GM23338 (cell line): ENCODE data around the gene POLR2H.

Experiments
- CREB1 ChIP-seq: fragments of 250-450 bp; sonication (Bioruptor Pico); IDR thresholded peaks from 2 replicates; pipeline ENCODE4 v1.5.0; 2020; ENCODE audit warnings: low read depth, mild to moderate bottlenecking, moderate library complexity
- EZH2 ChIP-seq: fragments of 200-600 bp; sonication (generic); IDR thresholded peaks from one replicate; pipeline ENCODE4 v1.8.0; 2017; ENCODE audit warnings: antibody characterized with exemption, mild to moderate bottlenecking, low read depth; ENCODE audit not compliant: unreplicated experiment
- EZH2phosphoT487 ChIP-seq: fragments of 200-600 bp; sonication (generic); IDR thresholded peaks from one replicate; pipeline ENCODE4 v1.8.1; 2018; ENCODE audit warnings: antibody characterized with exemption; ENCODE audit not compliant: unreplicated experiment
- JUNB ChIP-seq: IDR thresholded peaks from one replicate; pipeline ENCODE4 v1.6.1; 2016; ENCODE audit warnings: antibody characterized with exemption; ENCODE audit not compliant: unreplicated experiment
- NANOG ChIP-seq: IDR thresholded peaks from 2 replicates; pipeline ENCODE4 v1.6.1; 2016; ENCODE audit warnings: antibody characterized with exemption, borderline replicate concordance
- POLR2AphosphoS5 ChIP-seq: IDR thresholded peaks from 2 replicates; pipeline ENCODE4 v1.6.1; 2016; ENCODE audit warnings: antibody characterized with exemption, low read depth
- REST ChIP-seq: IDR thresholded peaks from one replicate; pipeline ENCODE4 v1.6.1; 2018; ENCODE audit warnings: antibody characterized with exemption; ENCODE audit not compliant: unreplicated experiment
- STAT1 ChIP-seq: IDR thresholded peaks from one replicate; pipeline ENCODE4 v1.6.1; 2016; ENCODE audit warnings: antibody characterized with exemption; ENCODE audit not compliant: unreplicated experiment
- ZNF114 ChIP-seq: fragments of 250-450 bp; sonication (Bioruptor Pico); IDR thresholded peaks from 2 replicates; pipeline ENCODE4 v1.5.0; 2020; ENCODE audit warnings: mild to moderate bottlenecking, moderate library complexity
- ZNF331 ChIP-seq: fragments of 250-450 bp; sonication (Bioruptor Pico); IDR thresholded peaks from 2 replicates; pipeline ENCODE4 v1.5.0; 2020; ENCODE audit warnings: low read depth, mild to moderate bottlenecking, moderate library complexity
- ZNF462 ChIP-seq: fragments of 250-450 bp; sonication (Bioruptor Pico); IDR thresholded peaks from 2 replicates; pipeline ENCODE4 v1.5.0; 2020; ENCODE audit warnings: mild to moderate bottlenecking, moderate library complexity
- TF ChIP-seq, protein P1 (sequence below), 2 experiments: fragments of 200-600 bp in 1 of 2; sonication (generic) in 1 of 2; conservative IDR thresholded peaks; 2 replicates each; pipeline versions ENCODE4 v1.5.1 to v1.6.1; 2016 to 2017; ENCODE audit warnings: antibody characterized with exemption in 2 of 2, low read depth in 2 of 2, mild to moderate bottlenecking in 2 of 2, moderate library complexity in 1 of 2
- TF ChIP-seq, protein P2 (sequence below): IDR thresholded peaks from 2 replicates; pipeline ENCODE4 v1.6.1; 2016; ENCODE audit warnings: antibody characterized with exemption

DNA sequence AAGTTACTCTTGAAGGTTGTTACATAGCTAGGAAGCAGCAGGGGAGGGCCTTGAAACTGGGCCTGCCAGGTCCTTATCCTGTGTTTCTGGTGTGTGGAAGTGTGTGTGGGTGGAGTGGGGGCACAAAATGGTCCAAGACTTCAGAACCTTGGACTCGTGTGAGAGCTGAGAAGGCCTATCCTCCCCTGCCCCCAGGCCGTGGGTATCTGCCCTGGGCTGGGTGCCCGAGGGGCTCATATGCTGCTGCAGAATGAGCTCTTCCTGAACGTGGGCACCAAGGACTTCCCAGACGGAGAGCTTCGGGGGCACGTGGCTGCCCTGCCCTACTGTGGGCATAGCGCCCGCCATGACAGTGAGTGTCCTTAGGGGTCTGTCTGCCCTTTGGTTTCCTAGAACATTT, 22.8 kb downstream of the POLR2H start:
- TF ChIP-seq, protein P1, sequence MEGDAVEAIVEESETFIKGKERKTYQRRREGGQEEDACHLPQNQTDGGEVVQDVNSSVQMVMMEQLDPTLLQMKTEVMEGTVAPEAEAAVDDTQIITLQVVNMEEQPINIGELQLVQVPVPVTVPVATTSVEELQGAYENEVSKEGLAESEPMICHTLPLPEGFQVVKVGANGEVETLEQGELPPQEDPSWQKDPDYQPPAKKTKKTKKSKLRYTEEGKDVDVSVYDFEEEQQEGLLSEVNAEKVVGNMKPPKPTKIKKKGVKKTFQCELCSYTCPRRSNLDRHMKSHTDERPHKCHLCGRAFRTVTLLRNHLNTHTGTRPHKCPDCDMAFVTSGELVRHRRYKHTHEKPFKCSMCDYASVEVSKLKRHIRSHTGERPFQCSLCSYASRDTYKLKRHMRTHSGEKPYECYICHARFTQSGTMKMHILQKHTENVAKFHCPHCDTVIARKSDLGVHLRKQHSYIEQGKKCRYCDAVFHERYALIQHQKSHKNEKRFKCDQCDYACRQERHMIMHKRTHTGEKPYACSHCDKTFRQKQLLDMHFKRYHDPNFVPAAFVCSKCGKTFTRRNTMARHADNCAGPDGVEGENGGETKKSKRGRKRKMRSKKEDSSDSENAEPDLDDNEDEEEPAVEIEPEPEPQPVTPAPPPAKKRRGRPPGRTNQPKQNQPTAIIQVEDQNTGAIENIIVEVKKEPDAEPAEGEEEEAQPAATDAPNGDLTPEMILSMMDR (conservative IDR thresholded peaks at IDR 0.05; ENCODE audit: low read depth in 2 of 2), result no peak
- TF ChIP-seq REST (no peak), POLR2AphosphoS5 (no peak), EZH2 (no peak), JUNB (no peak), NANOG (no peak), CREB1 (no peak), EZH2phosphoT487 (no peak), ZNF331 (no peak), STAT1 (no peak), ZNF462 (CRISPR knock-in tag) (no peak), ZNF114 (CRISPR knock-in tag) (no peak)
- TF ChIP-seq, protein P2, sequence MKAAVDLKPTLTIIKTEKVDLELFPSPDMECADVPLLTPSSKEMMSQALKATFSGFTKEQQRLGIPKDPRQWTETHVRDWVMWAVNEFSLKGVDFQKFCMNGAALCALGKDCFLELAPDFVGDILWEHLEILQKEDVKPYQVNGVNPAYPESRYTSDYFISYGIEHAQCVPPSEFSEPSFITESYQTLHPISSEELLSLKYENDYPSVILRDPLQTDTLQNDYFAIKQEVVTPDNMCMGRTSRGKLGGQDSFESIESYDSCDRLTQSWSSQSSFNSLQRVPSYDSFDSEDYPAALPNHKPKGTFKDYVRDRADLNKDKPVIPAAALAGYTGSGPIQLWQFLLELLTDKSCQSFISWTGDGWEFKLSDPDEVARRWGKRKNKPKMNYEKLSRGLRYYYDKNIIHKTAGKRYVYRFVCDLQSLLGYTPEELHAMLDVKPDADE, result no peak
